Stimulated activated CD8-positive, alpha-beta memory T cell treated with anti-CD3 and anti-CD28 coated beads, Interleukin-15, amount 100 ng/mL, for 24 hours (primary cell): ENCODE data around the gene RAB11FIP4.

Source experiments
- DNase-seq: peaks from one replicate; pipeline ENCODE4 v3.0.0-alpha.2; 2020; ENCODE audit warnings: low read depth

The RAB11FIP4 gene

DNA sequence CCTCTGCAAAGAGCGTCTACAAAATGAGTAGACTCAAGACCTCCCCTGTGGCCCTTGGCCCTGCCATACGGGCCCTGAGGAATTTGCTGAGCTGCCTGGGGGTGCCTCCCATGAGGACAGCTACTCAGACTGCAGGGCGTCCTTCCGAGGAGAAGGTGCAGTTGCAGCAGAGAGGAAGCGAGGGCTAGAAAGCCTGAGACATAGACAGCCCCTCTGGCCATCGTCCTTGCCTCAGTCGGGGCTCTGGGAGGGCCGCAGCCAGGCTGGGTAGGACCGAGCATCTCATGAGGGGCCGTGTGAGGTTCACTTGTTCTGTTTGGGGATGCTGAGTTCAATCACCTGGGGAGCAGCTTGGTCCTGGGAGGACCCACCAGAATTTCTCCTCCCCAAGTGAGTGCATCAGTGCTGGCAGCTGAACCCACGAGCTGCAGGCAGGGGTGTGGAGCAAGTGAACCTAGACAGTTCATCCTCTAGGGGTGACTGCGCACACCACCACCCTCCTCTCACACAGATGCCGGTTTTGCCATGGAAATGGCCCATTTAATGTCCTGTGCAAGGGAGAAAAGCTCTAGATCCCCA, 20.3 kb downstream of the RAB11FIP4 start:
- no peak for DNase-seq

DNA sequence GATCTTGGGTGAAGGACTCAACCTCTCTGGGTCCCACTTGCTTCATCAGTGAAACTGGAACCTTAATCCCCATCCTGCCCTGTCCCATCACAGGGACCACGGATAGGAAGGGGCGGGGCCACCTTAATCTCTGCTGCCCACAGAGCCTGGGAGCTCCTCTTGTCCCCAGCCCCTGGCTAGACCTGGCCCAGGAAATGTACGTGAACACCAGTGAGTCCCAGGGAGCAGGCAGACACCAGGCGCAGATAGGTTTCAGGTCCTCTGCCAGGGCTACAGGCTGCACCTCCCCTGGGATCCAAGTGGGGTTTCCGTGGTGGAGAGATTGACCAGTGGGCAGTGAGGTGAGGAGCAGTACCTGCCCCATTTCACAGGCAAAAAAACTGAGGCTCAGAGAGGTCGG, 21.0 kb downstream of the RAB11FIP4 start:
- no peak for DNase-seq

DNA sequence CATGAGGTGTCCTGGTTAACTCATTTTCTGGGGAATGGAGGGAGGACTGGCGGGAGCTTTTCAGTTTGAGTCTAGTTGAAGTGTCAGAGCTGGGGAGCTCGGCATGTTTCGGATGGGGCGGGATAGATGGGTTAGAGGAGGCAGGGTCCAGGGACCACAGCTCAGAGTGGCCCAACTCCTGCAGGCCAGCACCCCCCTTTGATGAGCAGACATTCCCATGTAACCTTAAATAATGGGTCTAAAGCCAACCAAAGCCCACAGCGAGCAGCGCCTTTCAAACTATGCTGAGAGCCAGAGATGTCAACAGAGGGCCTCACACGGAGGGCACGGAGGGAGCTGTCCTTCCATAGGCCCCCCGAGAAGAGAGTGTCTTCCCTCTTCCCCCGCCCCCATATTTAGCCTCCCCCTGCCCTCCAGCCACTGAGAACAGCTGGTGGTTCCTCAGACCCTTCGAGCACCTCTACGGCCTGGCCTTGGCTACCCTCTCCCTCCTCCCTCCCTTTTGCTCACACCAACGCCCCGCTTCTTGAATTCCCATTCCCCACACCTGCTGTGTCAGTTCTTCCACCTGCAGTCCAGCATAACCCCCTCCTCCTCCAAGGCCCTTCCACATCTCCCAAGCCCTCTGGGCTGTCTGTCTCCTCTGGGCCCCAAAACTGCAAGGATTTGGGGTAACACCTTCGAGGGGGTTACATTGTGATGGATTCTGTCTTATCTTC, 21.8 kb downstream of the RAB11FIP4 start:
- no peak for DNase-seq

DNA sequence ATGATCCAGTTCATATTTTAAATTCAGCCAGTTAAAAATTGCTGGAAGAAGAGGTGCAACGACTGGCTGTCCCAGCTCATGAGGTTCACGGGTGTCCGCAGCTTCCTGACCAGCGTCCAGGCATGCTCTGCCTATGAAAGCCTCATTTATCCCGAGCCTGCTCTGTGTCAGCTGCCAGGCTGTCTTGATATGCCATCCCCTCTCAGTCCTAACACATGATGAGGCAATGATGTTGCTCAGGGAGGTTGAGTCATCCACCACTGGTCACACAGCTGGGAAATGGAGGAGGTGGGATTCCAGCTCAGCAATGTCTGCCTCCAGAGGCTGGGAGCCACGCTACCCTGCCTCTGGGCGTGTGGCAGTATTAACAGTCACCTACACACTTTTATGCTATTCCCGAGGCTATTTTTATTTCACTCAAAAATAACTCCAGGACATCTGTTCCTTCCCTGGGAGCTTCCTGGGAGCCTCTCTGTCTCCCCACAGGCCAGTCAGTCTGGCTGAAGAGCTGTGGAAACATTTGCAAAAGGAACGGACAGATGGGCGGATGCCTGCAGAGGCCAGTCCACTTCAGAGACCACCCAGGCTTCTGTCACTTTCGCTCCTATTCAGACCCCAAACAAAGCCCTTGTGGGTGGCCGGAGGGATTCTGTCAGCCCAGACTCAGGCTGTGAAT, 22.5 kb downstream of the RAB11FIP4 start:
- no peak for DNase-seq

DNA sequence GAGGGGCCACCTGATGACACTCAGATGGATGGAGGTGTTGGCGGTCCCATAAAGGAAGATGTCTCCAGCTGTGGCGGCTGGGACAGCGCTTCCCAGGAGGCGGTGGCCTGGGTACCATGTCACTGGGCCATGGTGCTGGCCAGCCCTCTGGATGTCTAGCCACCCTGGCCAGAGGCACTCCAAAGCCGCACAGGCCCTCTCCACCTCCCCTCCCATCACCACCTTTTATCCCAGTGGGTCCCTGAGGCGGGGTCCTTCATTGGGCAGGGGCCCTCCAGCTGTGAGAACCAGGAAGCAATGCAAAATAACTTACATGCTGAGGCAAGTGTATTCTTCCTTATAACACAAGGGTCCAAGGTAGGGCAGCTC, 23.1 kb downstream of the RAB11FIP4 start:
- DNase-seq: no peak

DNA sequence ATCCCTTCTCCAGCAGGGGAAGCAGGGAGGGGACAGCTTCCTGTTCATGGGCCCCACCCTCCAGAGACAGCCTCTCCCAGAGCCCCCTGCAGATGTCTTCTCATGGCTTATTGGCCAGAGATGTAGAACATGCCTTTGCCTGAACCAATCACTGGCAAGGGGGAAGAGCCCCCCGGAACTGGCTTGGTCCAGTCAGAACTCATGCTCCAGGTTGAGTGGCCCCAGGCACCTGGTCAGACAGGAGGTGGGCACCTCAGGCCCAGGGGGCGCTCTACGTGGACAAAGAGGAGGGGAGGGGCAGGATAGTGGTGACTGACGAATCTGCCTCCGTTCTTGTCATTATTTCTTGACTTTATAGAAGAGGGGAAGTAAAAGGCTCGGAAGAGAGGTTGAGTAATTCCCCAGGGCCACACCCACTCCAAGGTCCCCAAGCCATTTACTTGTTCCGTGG, 23.6 kb downstream of the RAB11FIP4 start:
- DNase-seq: no peak

DNA sequence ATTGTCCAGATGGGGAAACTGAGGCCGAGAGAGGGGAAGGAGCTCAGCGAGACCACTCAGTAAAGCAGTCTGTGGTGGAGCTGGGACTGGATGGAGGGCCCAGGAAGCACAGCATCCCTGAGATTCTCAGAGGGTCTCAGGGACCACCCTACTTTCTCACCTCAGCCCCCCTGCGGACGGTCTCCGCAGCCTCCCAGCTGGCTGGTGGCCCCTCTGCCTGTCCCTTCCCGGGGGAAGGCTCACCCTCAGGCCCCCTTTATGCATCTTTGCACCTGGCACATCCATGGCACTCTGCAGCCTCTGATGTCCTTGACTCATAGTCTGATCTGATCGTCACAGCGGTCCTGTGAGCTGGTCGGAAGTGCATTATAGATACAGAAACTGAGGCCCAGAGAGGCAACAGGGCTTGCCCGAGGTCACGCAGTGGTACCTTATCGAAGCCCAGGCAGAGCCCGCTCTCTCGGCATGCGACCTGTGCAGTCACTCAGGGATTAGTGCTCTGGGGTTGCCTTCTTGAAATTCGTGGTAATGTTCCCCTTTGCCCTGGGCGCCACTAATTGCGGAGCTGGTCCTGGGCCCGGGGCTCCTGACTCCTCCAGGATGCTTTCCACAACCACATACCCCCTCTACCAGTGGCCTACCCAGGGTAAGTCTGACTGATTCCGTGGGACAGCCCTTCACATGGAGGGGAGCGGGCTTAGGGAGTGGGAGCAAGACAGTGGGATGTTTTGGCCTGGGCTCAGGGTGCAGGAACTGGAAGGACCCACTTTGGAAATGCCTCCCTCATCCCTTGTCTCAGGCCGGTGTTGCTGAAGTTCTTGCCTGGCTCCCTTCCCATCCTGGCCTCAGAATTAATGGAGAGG, 24.4 kb downstream of the RAB11FIP4 start:
- no peak for DNase-seq

DNA sequence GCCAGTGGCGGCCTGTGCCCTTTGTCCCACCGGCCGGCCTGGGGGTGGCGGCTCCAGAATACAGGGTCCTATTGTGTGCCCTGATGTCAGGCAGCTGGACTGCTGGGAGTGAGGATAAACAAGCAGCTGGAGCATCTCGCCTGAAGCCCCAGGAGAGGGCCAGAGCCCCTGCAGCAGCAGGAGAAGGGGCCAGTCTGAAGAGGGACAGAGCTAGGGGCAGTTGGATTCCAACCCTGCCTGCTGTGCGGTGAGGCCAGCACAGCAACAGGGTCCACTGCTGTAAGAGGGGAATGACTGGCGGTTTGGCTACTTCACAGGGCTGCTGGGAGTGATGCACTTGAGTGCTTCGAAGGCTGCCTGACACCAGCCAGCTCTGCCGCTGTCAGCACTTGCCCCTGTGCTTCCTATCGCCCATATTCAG, 25.0 kb downstream of the RAB11FIP4 start:
- no peak for DNase-seq

DNA sequence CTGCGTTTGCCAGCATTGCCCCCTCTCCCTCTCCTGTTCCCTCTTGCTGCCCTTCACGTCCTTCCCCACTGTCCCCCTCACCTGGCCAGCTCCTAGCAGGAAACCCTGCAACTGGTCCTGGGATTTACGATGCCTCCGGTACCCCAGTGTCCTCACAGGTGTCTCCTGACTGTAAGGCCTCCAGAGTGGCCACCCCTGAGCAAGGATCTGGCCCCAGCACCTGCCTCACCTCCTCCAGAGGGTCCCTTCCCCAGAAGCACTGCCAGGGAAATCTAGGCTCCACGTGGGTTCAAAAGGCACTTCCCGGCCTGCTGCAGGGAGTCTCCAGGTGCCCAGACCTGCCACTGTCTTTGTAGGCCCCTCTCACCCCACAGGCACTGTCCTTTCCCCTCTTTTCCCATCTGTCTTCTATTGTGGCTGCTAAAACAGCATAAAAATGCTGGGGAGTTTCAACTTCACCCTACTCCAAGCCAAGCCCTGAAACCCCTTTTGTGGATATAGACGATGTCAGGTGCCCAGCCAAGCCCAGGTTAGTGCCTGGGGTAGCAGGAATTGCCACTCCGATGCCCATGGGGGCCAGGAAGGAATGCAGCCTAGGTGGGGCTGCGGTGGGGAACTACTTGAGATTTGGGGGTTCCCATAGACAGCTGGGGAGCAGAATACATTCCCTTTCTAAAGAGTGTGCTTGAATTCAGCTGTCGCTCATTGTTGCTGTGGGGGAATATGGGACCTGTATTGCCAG, 25.7 kb downstream of the RAB11FIP4 start:
- no peak for DNase-seq

DNA sequence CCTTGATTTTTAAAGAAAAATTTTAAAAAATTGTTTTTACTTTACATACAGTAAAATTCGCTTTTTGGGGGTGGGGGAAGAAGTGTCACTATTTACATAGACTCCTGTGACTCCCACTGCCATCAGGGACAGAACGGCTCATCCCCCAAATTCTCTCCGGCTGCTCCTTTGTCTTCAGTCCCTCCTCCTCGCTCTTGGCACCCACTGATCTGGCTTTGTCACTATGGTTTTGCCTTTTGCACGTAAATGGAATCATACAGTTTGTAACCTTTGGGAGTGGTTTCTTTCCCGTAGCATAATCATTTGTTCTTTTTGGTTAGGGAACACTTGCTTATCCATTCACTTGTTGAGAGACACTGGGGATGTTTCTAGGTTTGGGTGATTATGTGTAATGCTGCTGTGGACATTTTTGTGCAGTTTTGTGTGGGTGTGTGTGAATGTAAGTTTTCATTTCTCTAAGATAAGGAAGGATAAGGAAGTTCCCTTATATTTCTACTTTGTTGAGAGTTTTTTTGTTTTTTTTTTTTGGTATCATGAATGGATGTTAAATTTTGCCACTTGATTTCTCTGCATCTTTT, 27.4 kb downstream of the RAB11FIP4 start:
- no peak for DNase-seq

DNA sequence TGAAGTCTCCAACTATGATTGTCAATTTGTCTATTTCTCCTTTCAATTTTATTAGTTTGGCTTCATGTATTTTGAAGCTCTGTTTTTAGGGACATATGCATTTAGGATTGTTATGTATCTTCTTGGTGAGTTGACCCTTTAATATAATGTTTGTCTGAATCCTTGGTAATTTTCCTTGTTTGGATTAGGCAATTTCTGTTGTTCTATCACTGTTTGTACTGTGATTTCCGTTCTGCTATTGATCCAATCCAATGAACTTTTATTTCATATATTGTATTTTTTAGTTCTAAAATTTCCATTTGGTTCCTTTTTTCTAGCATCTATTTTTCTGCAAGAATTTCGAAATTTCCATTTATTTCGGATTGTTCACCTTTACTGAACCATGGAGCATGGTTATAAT, 31.0 kb downstream of the RAB11FIP4 start:
- DNase-seq: no peak

DNA sequence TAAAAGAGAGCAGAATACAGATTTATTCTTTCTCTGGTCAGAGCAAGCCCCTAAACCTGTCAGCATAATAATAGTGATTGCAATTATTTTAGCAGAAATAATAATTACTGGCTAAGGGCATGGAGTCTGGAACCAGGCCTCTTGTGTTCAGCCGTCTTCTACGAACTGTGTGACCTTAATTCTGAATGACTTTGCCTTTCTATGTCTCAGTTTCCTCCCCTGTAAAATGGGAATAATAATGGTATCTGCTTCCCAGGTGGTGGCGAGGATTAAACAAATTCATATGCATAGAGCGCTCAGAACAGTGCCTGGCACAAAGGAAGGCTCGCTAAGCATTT, 33.4 kb downstream of the RAB11FIP4 start:
- DNase-seq: no peak

DNA sequence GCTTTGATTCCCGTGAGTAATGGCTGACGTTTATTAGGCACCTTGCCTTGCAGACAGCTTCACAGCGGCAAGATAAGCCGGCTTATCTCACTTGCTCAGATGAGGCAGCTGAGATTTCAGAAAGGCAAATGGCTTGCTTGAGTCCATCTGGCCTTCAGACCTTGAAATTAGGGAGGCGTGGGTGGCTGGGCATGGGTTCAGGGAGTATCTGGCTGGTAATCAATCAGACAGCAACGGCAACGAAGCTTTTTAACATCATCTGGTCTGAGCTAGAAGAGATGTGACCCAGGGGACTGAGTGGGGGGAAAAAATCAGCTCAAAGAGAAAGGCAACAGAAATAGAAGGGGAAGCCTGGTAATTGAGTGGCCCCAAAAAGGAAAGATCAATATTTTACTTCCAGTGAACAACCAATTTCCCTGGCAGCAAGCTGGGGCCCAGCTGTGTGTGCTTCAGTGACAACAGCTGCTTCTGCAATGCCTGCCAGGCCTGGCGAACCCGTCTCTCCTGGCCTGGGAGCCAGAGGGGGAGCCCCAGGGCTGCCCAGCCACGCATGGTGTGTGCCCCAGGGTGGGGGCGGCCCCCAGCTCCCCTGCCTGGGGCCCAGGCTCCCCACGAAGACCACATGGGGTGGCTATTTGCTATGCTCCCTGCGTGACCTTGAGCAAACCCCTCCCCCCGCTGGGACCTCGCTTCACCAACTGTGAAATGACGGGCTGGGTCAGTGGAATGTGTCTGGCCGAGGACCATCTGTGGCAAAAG, 34.0 kb downstream of the RAB11FIP4 start:
- DNase-seq: no peak

DNA sequence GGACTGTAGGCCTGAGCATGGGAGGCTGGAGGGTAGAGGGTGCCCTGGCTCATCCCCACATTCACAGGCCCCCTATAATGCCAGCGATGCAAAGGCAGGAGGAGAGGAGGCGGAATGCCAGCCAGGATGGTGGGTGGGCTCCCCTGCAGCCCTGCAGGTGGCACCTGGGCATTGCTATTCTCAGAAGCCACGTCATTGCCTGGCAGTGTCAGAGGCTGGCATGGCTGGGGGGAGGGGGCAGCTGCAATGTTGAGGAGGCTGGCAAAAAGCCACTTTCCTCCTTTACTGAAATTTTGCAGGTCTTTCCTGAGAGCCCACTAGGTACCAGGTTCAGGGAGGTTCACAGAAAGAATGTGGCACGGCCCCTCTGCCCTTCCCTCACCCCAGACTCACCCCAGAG, 36.2 kb downstream of the RAB11FIP4 start:
- DNase-seq: no peak

DNA sequence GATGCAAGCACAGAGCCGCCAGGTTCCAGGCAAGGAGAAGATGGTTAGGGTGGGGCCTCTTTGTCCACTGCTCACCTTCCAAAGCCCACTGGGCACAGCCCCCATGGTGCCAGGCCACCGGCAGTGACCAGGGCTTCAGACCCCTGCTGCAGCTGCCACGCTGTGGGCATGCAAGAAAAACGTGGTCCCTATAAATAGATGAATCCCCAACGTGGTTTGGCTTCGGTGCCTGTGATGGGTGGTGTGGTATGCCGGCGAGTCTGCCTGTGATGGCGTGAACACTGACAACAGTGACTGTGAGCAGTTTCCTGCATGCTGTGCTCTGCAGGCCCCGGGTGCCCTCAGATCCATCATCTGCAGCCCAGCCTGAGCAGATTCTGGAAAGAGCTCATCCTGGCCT, 36.6 kb downstream of the RAB11FIP4 start:
- no peak for DNase-seq

DNA sequence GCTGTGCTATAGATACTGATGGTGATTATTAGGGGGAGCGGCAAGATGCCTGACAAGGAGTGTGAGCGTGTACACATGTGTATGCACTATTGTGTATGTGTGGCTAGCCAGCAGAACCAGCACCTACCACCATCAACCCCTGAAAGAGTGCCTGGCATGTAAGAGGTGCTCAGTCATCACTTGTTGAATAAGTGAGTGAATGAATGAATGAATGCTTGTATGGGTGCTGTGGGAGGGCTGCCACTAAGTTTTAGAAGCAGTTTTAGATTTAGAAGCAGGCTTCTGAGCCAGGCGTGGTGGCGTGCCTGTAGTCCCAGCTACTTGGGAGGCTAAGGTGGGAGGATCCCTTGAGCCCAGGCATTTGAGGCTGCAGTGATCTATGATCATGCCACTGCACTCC, 37.0 kb downstream of the RAB11FIP4 start:
- DNase-seq: no peak

DNA sequence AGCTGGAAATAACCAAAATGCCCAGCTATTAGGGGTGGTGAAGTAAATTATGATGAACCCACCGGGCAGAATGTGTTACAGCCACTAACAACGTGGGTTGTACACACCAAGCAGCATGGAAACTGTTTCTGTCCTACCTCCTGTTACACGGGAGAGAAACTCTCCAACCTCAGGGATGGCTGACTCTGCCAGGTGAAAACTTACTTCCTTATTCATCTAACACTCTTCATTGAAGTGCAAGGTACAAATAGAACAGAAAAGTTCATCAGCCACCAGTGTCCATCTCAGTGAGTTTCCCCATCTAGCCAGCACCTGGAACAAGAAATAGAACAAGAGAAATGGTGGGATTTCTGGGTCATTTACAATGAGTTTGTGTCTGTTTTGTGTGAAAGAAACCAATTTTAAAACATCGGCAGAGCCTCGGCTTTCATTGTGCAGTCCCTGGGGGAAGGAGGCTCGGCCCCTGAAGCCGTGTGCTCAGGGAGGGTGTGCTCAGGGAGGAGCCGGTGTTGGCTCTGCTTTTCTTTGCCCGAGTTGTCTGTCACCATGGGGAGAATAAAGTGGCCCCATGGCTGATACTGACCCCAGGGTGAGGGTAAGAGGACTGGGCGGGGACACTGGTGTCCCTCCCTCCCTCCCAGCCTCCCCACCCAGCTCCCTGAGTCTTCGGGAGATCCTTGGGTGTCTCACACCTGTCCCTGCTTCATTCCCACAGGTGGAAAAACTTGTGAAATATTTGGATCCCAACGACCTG, 39.8 kb downstream of the RAB11FIP4 start:
- no peak for DNase-seq

DNA sequence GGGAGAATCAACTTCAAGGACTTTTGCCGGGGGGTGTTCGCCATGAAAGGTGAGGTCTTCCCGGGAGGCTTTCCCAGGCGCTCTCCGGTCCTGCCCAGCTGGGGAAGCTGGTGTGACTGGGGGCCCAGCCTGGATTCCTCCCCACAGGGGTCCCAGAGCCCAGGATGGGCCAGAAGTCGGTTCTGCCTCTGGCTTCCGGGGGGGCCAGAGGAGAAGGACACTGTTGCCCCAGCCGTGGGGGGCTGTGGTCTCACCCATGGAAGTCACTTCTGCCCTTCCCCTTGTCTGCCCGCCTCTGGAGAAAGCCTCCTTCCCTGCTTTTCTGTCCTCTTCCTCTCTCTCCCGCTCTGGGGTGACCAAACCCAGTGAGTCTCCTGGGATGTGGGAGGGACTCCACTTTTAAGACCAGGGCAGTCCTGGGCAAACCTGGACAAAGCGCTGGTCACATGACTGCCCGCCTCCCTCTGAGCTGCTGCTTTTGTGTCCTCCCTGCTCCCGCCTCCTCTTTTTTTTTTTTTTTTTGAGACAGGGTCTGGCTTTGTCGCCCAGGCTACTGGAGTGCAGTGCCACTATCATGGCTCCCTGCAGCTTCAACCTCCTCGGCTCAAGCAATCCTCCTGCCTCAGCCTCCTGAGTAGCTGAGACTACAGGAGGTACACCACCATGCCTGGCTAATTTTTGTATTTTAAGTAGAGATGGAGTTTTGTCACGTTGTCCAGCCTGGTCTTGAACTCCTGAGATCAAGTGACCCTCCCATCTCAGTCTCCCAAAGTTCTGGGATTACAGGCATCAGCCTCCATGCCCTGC, 40.6 kb downstream of the RAB11FIP4 start:
- no peak for DNase-seq

DNA sequence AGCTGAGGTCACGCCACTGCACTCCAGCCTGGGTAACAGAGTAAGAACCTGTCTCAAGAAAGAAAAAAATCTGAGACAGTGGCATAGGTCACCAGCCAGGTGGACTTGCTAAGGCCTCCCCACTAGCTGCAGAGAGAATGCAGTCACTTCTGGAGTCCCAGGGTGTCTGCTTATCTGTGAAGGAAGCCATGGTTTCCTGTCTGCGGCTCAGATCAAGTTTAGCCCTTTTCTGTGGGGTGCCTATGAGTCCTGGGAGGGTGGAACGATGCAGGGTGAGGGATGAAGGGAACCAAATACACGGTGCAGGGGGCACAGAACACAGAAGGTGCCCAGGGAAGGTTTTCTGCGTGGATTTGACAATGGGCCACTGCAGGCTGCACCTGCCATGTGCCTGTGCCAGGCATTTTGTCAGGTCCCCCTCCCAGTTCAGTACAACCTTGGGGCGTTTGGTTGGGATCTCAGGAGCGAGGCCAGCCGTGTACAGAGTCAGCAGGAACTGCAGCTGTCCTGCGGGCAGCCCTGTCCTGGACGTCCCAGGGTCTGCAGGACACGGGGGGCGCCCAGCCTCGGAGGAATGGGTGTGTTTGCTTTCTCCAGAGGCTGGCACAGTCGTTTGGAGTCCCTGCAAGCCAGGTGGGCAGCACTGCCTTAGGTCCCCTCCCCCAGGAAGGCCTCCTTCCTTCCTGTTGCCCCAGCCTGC, 41.8 kb downstream of the RAB11FIP4 start:
- DNase-seq: no peak
